ENCODE measurements around the gene PPM1H.

- TF ChIP-seq, protein P1, sequence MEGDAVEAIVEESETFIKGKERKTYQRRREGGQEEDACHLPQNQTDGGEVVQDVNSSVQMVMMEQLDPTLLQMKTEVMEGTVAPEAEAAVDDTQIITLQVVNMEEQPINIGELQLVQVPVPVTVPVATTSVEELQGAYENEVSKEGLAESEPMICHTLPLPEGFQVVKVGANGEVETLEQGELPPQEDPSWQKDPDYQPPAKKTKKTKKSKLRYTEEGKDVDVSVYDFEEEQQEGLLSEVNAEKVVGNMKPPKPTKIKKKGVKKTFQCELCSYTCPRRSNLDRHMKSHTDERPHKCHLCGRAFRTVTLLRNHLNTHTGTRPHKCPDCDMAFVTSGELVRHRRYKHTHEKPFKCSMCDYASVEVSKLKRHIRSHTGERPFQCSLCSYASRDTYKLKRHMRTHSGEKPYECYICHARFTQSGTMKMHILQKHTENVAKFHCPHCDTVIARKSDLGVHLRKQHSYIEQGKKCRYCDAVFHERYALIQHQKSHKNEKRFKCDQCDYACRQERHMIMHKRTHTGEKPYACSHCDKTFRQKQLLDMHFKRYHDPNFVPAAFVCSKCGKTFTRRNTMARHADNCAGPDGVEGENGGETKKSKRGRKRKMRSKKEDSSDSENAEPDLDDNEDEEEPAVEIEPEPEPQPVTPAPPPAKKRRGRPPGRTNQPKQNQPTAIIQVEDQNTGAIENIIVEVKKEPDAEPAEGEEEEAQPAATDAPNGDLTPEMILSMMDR (IDR thresholded peaks at IDR 0.05): no peak
- no peak for TF ChIP-seq EP300 (IDR thresholded peaks at IDR 0.05)
- no peak for TF ChIP-seq POLR2A (IDR thresholded peaks at IDR 0.05)
These were observed 32.1 kb upstream of the PPM1H start for GRCh38 chr12:62966990-62967506.

All from sigmoid colon (tissue), 4 donors.